Activated B cell treated with CpG ODN at 0.5 μM for 24 hours (primary cell): Measurements from ENCODE around the gene MCM8. TPM values are rescaled to one million over a fixed set of nuclear protein-coding genes. Genes with fewer than 3 reads are reported as not detected.
A peak's percentile ranks its signal among the peaks of the same experiment; 100 is the strongest.

Experiments used
- ATAC-seq: fragments of 200-7000 bp; cut with Tn5 transposase; one replicate; pipeline ENCODE4 v1.10.0; 2021; ENCODE audit warnings: low read depth, mild to moderate bottlenecking, moderate library complexity
- CTCF ChIA-PET: fragments of 350-600 bp; sonication (Branson Sonifier 250); formaldehyde crosslinking; loops from one replicate; lab custom pipeline; 2021; ENCODE audit warnings: antibody characterized with exemption; lab: Charles Lee
- POLR2A ChIA-PET: fragments of 350-600 bp; sonication (Branson Sonifier 250); formaldehyde crosslinking; loops from one replicate; lab custom pipeline; 2021; ENCODE audit warnings: antibody characterized with exemption; lab: Charles Lee
- DNase-seq: peaks from one replicate; pipeline ENCODE4 v3.0.0; 2022
- H3K27ac Mint-ChIP-seq: one replicate; pipeline ENCODE4 v1.8.0; 2020; ENCODE audit warnings: mixed read lengths
- H3K27me3 Mint-ChIP-seq: one replicate; pipeline ENCODE4 v1.8.0; 2021; ENCODE audit warnings: mixed read lengths
- H3K36me3 Mint-ChIP-seq: one replicate; pipeline ENCODE4 v1.8.0; 2021; ENCODE audit warnings: low read depth, mixed read lengths
- H3K4me1 Mint-ChIP-seq: one replicate; pipeline ENCODE4 v1.8.0; 2021; ENCODE audit warnings: mixed read lengths
- H3K4me3 Mint-ChIP-seq: one replicate; pipeline ENCODE4 v1.8.0; 2020; ENCODE audit warnings: mild to moderate bottlenecking, mixed read lengths
- H3K9me3 Mint-ChIP-seq: one replicate; pipeline ENCODE4 v1.8.0; 2020; ENCODE audit warnings: mixed read lengths
- CTCF ChIP-seq: fragments of 200-600 bp; IDR thresholded peaks from one replicate; pipeline ENCODE4 v1.8.0; 2022; ENCODE audit warnings: antibody characterized with exemption, mild to moderate bottlenecking
- intact Hi-C: fragments of 100-400 bp; cut with micrococcal nuclease; formaldehyde crosslinking; loops from one replicate; pipeline ENCODE4 v1.15.1; 2024
- total RNA-seq: library from RNA; stranded (reverse); gene quantifications from 2 replicates; pipeline ENCODE4 v1.2.3, GENCODE V29; 2022

The MCM8 gene
- total RNA-seq, 1 donor from 2014 or later, result 13.0 TPM

- H3K4me3 Mint-ChIP-seq, result no peak overlapping the region
Observed at GRCh38 chr20:5947276-5947675, 3.2 kb upstream of the MCM8 start.

GRCh38 chr20:5949943-5950270, 545 bp upstream of the MCM8 start:
- H3K4me3 Mint-ChIP-seq, result peak overlapping the region; percentile 93
- H3K27me3 Mint-ChIP-seq, result no peaks in the 10 kb centered on the region
- TF ChIP-seq CTCF, result no peak
- DNase-seq (no peak), ATAC-seq (no peak)
- CTCF ChIA-PET, result no interaction called here
- peaks cover 59% of the 10 kb centered on the region for H3K36me3 Mint-ChIP-seq
- H3K4me1 Mint-ChIP-seq, result peaks cover 34% of the 10 kb centered on the region
- intact Hi-C loops, result loop anchor here (1.0 to 5.0 kb wide), 5 partner anchors 153 to 1138 kb away; partner anchors contain the start of genes CDS2 and SHLD1
- H3K9me3 Mint-ChIP-seq, result no peaks in the 10 kb centered on the region
- H3K27ac Mint-ChIP-seq, result peak overlapping the region; percentile 90
- POLR2A ChIA-PET, result no interaction called here

More at GRCh38 chr20:5947276-5947675, 3.2 kb upstream of the MCM8 start:
- no peaks in the 10 kb centered on the region for H3K9me3 Mint-ChIP-seq
- no peak overlapping the region for H3K27ac Mint-ChIP-seq
- DNase-seq, result no peak
- no peak for ATAC-seq
- H3K36me3 Mint-ChIP-seq, result peaks cover 68% of the 10 kb centered on the region
- intact Hi-C loops, result no loop called here
- H3K4me1 Mint-ChIP-seq, result peaks cover 34% of the 10 kb centered on the region
- ChIA-PET CTCF (no interaction called here), POLR2A (interaction anchor here (1.0 kb wide), 1 partner anchor 60 kb away, joined by 3 read pairs; no protein-coding TSS in a partner anchor)
- no peaks in the 10 kb centered on the region for H3K27me3 Mint-ChIP-seq
- TF ChIP-seq CTCF, result no peak

GRCh38 chr20:5967469-5967868, 17.0 kb downstream of the MCM8 start:
- Mint-ChIP-seq H3K4me1 (no peaks in the 10 kb centered on the region), H3K36me3 (peaks cover 60% of the 10 kb centered on the region), H3K27ac (no peak overlapping the region), H3K9me3 (no peaks in the 10 kb centered on the region), H3K27me3 (no peaks in the 10 kb centered on the region), H3K4me3 (no peak overlapping the region)
- ChIA-PET CTCF (no interaction called here), POLR2A (no interaction called here)
- no peak for TF ChIP-seq CTCF
- ATAC-seq (no peak), DNase-seq (no peak)
- intact Hi-C loops, result no loop called here

GRCh38 chr20:5968462-5968861, 18.0 kb downstream of the MCM8 start:
- POLR2A ChIA-PET, result no interaction called here
- ATAC-seq, result no peak

GRCh38 chr20:5969348-5969935, 19.0 kb downstream of the MCM8 start:
- DNase-seq, result no peak
- Mint-ChIP-seq H3K9me3 (no peaks in the 10 kb centered on the region), H3K27me3 (no peaks in the 10 kb centered on the region), H3K4me1 (no peaks in the 10 kb centered on the region), H3K36me3 (peaks cover 50% of the 10 kb centered on the region), H3K27ac (no peak overlapping the region), H3K4me3 (no peak overlapping the region)
- no peak for TF ChIP-seq CTCF
- intact Hi-C loops, result no loop called here
- no peak for ATAC-seq
- ChIA-PET POLR2A (no interaction called here), CTCF (no interaction called here)

More at GRCh38 chr20:5968462-5968861, 18.0 kb downstream of the MCM8 start:
- no peak overlapping the region for H3K27ac Mint-ChIP-seq
- no peaks in the 10 kb centered on the region for H3K4me1 Mint-ChIP-seq
- DNase-seq, result no peak
- intact Hi-C loops, result no loop called here
- no peaks in the 10 kb centered on the region for H3K27me3 Mint-ChIP-seq
- peaks cover 58% of the 10 kb centered on the region for H3K36me3 Mint-ChIP-seq
- no peaks in the 10 kb centered on the region for H3K9me3 Mint-ChIP-seq
- CTCF ChIA-PET, result no interaction called here
- no peak overlapping the region for H3K4me3 Mint-ChIP-seq
- TF ChIP-seq CTCF, result no peak
